K562 (cell line): Measurements from ENCODE around the gene FOXK2. TPM values are rescaled to one million over a fixed set of nuclear protein-coding genes. Genes with fewer than 3 reads are reported as not detected.
A peak's percentile ranks its signal among the peaks of the same experiment; 100 is the strongest.

Source experiments
- ATF1 ChIP-seq, 2 experiments: fragments of 450-650 bp in 1 of 2; IDR thresholded peaks; 2 replicates each; pipeline ENCODE4 v1.6.1; 2016; ENCODE audit warnings: missing compliant biosample characterization in 1 of 2, missing genetic modification characterization in 1 of 2
- GATAD2A ChIP-seq: fragments of 450-650 bp; IDR thresholded peaks from 2 replicates; pipeline ENCODE4 v1.6.1; 2017
- HEY1 ChIP-seq: fragments of 250-450 bp; sonication (Bioruptor Pico); IDR thresholded peaks from 2 replicates; pipeline ENCODE4 v1.5.0; 2020; ENCODE audit warnings: mild to moderate bottlenecking, moderate library complexity, borderline replicate concordance
- HMG20A ChIP-seq: fragments of 450-650 bp; formaldehyde crosslinking; conservative IDR thresholded peaks from 2 replicates; pipeline ENCODE4 v1.4.0; 2020; ENCODE audit warnings: mild to moderate bottlenecking, mixed read lengths
- HMGN3 ChIP-seq: IDR thresholded peaks from 2 replicates; pipeline ENCODE4 v1.6.1; 2011; ENCODE audit warnings: borderline replicate concordance, low read depth, mild to moderate bottlenecking, mixed read lengths, low read length; ENCODE audit not compliant: insufficient read length; ENCODE audit errors: extremely low read depth
- NFRKB ChIP-seq: fragments of 450-650 bp; IDR thresholded peaks from 2 replicates; pipeline ENCODE4 v1.6.1; 2016; ENCODE audit warnings: low read depth
- SIN3A ChIP-seq, 2 experiments: fragments of 150-350 bp in 1 of 2; IDR thresholded peaks; 2 replicates each; pipeline ENCODE4 v1.6.1; 2011 to 2016; ENCODE audit warnings: borderline replicate concordance in 2 of 2, low read depth in 2 of 2, low read length in 2 of 2, mild to moderate bottlenecking in 2 of 2, moderate library complexity in 2 of 2; ENCODE audit not compliant: control insufficient read depth in 1 of 2
- SMARCE1 ChIP-seq: fragments of 450-650 bp; IDR thresholded peaks from 2 replicates; pipeline ENCODE4 v1.7.1; 2016; ENCODE audit warnings: mild to moderate bottlenecking
- SREBF1 ChIP-seq: fragments of 150-350 bp; IDR thresholded peaks from 2 replicates; pipeline ENCODE4 v1.6.1; 2014; ENCODE audit warnings: antibody characterized with exemption, low read depth, low read length, borderline replicate concordance
- TBL1XR1 ChIP-seq, 2 experiments: IDR thresholded peaks; 2 replicates each; pipeline ENCODE4 v1.6.1; 2012; ENCODE audit warnings: improper control_type of control experiment in 2 of 2, low read length in 2 of 2, mild to moderate bottlenecking in 1 of 2
- TEAD1 ChIP-seq, 2 experiments: fragments of 450-650 bp in 1 of 2; sonication (generic) in 1 of 2; formaldehyde crosslinking; IDR thresholded peaks; 2 replicates each; pipeline versions ENCODE4 v1.4.0 to v1.8.0; 2020 to 2022; ENCODE audit warnings: mild to moderate bottlenecking in 2 of 2, missing genetic modification reagents in 1 of 2
- TSC22D4 ChIP-seq: fragments of 450-650 bp; IDR thresholded peaks from 2 replicates; pipeline ENCODE4 v1.6.1; 2016; ENCODE audit warnings: missing genetic modification characterization, missing biosample characterization, control low read depth
- ZKSCAN1 ChIP-seq: fragments of 150-350 bp; IDR thresholded peaks from 2 replicates; pipeline ENCODE4 v1.6.1; 2016; ENCODE audit warnings: low read depth, low read length
- ZNF133 ChIP-seq: fragments of 250-450 bp; sonication (Bioruptor Pico); IDR thresholded peaks from 2 replicates; pipeline ENCODE4 v1.4.0; 2020; ENCODE audit warnings: mild to moderate bottlenecking
- ZNF224 ChIP-seq: sonication (generic); formaldehyde crosslinking; IDR thresholded peaks from 2 replicates; pipeline ENCODE4 v1.8.0; 2022; ENCODE audit warnings: mild to moderate bottlenecking, missing genetic modification reagents
- ZNF695 ChIP-seq: fragments of 450-650 bp; formaldehyde crosslinking; IDR thresholded peaks from 2 replicates; pipeline ENCODE4 v1.4.0; 2020; ENCODE audit warnings: mild to moderate bottlenecking, moderate library complexity
- polyA plus RNA-seq, 8 experiments: library from polyadenylated mRNA; depleted of rRNA in 4 of 8; stranded (reverse) in 5 of 8; unstranded in 3 of 8; fragments of >200 nt; fragmentation: Nextera tagmentation in 2 of 8; fragmentation: Illumina TruSeq in 1 of 8; extraction: Ambion mirVana in 2 of 8; extraction: Trizol in 1 of 8; gene quantifications; 2 replicates each; pipeline versions ENCODE4 v1.2.1 to v1.2.3, GENCODE V29; 2011 to 2014; ENCODE audit warnings: inconsistent platforms in 1 of 8, missing spikeins in 1 of 8
- total RNA-seq, 7 experiments: library from RNA; depleted of rRNA in 6 of 7; stranded (reverse); fragments of >200 nt in 6 of 7; fragmentation: Illumina TruSeq in 2 of 7; extraction: Trizol in 2 of 7; gene quantifications; 2 replicates each; pipeline versions ENCODE4 v1.2.1 to v1.2.3, GENCODE V29; 2011 to 2021; ENCODE audit warnings: low replicate concordance in 1 of 7
- TF ChIP-seq, protein P1 (sequence below), 3 experiments: IDR thresholded peaks in 2 of 3; conservative IDR thresholded peaks in 1 of 3; 2 replicates each; pipeline ENCODE4 v1.5.1; 2011 to 2012; ENCODE audit warnings: low read length in 3 of 3, mild to moderate bottlenecking in 3 of 3, control low read depth in 2 of 3, improper control_type of control experiment in 1 of 3, inconsistent platforms in 1 of 3, low read depth in 1 of 3, mixed read lengths in 1 of 3, moderate library complexity in 1 of 3; ENCODE audit not compliant: insufficient read depth in 2 of 3
- TF ChIP-seq, protein P2 (sequence below): conservative IDR thresholded peaks from 2 replicates; pipeline ENCODE4 v1.6.1; 2011; ENCODE audit warnings: low read depth, mild to moderate bottlenecking, low read length; ENCODE audit not compliant: control insufficient read depth
- TF ChIP-seq, protein P3 (sequence below): sonication (generic); formaldehyde crosslinking; IDR thresholded peaks from 2 replicates; pipeline ENCODE4 v1.8.0; 2022; ENCODE audit warnings: mild to moderate bottlenecking, missing genetic modification reagents
- TF ChIP-seq, protein P4 (sequence below): fragments of 250-450 bp; sonication (Bioruptor Pico); IDR thresholded peaks from 2 replicates; pipeline ENCODE4 v1.4.0; 2020

Gene FOXK2
- total and polyA plus RNA-seq, 9 of the 15 experiments (the other 6 are each of a cell fraction or from before 2014, with no cell fraction given), result 3.0 to 86.0 (median 44.1) TPM

DNA sequence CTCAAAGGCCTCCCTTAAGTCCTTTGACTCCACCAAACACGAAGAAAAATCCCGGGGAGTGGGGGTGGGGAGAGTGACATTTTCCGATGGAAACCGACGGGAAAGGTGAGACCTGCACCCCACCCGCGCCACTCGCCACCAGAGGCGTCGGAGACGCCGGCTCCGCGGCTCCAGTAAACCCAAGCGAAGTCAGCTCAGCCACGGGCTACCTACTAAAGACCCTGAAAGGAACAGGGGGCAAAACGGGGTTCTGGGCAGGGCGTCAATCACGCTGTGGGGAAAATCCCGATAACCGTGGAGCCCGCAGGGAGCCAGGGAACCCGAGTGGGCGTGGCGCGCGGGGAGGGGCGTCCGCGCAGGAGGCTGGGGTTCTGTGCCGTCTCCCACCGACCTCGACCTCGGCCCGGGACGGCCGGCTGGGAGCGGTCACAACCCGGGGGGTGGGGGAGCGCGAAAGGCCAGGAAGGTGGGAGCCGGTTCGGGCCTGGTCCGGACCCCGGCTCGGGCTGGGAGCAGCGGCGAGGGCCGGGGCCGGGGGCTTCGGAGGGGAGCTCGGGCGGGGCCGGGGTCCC is 128.1 kb downstream of the FOXK2 start (continued):
- TF ChIP-seq, protein P1, sequence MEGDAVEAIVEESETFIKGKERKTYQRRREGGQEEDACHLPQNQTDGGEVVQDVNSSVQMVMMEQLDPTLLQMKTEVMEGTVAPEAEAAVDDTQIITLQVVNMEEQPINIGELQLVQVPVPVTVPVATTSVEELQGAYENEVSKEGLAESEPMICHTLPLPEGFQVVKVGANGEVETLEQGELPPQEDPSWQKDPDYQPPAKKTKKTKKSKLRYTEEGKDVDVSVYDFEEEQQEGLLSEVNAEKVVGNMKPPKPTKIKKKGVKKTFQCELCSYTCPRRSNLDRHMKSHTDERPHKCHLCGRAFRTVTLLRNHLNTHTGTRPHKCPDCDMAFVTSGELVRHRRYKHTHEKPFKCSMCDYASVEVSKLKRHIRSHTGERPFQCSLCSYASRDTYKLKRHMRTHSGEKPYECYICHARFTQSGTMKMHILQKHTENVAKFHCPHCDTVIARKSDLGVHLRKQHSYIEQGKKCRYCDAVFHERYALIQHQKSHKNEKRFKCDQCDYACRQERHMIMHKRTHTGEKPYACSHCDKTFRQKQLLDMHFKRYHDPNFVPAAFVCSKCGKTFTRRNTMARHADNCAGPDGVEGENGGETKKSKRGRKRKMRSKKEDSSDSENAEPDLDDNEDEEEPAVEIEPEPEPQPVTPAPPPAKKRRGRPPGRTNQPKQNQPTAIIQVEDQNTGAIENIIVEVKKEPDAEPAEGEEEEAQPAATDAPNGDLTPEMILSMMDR (IDR thresholded peaks at IDR 0.05 in 2 of 3, conservative IDR thresholded peaks at IDR 0.05 in 1 of 3; ENCODE audit: insufficient read depth in 2 of 3, low read depth in 1 of 3, low read length in 3 of 3), result peak in 2 of 3 experiments; percentile 11 to 30; a peak in 1 of 6 replicates
- TF ChIP-seq, protein P2, sequence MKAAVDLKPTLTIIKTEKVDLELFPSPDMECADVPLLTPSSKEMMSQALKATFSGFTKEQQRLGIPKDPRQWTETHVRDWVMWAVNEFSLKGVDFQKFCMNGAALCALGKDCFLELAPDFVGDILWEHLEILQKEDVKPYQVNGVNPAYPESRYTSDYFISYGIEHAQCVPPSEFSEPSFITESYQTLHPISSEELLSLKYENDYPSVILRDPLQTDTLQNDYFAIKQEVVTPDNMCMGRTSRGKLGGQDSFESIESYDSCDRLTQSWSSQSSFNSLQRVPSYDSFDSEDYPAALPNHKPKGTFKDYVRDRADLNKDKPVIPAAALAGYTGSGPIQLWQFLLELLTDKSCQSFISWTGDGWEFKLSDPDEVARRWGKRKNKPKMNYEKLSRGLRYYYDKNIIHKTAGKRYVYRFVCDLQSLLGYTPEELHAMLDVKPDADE, result no peak
- TF ChIP-seq, protein P3, sequence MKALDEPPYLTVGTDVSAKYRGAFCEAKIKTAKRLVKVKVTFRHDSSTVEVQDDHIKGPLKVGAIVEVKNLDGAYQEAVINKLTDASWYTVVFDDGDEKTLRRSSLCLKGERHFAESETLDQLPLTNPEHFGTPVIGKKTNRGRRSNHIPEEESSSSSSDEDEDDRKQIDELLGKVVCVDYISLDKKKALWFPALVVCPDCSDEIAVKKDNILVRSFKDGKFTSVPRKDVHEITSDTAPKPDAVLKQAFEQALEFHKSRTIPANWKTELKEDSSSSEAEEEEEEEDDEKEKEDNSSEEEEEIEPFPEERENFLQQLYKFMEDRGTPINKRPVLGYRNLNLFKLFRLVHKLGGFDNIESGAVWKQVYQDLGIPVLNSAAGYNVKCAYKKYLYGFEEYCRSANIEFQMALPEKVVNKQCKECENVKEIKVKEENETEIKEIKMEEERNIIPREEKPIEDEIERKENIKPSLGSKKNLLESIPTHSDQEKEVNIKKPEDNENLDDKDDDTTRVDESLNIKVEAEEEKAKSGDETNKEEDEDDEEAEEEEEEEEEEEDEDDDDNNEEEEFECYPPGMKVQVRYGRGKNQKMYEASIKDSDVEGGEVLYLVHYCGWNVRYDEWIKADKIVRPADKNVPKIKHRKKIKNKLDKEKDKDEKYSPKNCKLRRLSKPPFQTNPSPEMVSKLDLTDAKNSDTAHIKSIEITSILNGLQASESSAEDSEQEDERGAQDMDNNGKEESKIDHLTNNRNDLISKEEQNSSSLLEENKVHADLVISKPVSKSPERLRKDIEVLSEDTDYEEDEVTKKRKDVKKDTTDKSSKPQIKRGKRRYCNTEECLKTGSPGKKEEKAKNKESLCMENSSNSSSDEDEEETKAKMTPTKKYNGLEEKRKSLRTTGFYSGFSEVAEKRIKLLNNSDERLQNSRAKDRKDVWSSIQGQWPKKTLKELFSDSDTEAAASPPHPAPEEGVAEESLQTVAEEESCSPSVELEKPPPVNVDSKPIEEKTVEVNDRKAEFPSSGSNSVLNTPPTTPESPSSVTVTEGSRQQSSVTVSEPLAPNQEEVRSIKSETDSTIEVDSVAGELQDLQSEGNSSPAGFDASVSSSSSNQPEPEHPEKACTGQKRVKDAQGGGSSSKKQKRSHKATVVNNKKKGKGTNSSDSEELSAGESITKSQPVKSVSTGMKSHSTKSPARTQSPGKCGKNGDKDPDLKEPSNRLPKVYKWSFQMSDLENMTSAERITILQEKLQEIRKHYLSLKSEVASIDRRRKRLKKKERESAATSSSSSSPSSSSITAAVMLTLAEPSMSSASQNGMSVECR (CRISPR knock-in tag), result peak; percentile 46; the same call in 1 of the 2 replicates
- TF ChIP-seq NFRKB, result no peak
- TF ChIP-seq ZNF695 (CRISPR knock-in tag), result no peak
- TF ChIP-seq SMARCE1, result no peak
- TF ChIP-seq TSC22D4 (tag), result no peak
- TF ChIP-seq HMG20A, result no peak
- no peak for TF ChIP-seq HEY1 (CRISPR knock-in tag)
- TF ChIP-seq, protein P4, sequence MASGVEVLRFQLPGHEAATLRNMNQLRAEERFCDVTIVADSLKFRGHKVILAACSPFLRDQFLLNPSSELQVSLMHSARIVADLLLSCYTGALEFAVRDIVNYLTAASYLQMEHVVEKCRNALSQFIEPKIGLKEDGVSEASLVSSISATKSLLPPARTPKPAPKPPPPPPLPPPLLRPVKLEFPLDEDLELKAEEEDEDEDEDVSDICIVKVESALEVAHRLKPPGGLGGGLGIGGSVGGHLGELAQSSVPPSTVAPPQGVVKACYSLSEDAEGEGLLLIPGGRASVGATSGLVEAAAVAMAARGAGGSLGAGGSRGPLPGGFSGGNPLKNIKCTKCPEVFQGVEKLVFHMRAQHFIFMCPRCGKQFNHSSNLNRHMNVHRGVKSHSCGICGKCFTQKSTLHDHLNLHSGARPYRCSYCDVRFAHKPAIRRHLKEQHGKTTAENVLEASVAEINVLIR (CRISPR knock-in tag), result no peak
- no peak for TF ChIP-seq ATF1 (CRISPR knock-in tag; IDR thresholded peaks at IDR 0.05)
- no peak for TF ChIP-seq ATF1 (tag; IDR thresholded peaks at IDR 0.05)
- TF ChIP-seq SREBF1, result no peak
- no peak for TF ChIP-seq ZKSCAN1
- TF ChIP-seq TBL1XR1 (IDR thresholded peaks at IDR 0.05; ENCODE audit: low read length in 2 of 2), result no peak
- TF ChIP-seq ZNF224 (CRISPR knock-in tag), result no peak
- TF ChIP-seq SIN3A (IDR thresholded peaks at IDR 0.05; ENCODE audit: borderline replicate concordance in 2 of 2, control insufficient read depth in 1 of 2, low read depth in 2 of 2, low read length in 2 of 2), result peak; percentile 42 to 64; a peak in 2 of 4 replicates
- TF ChIP-seq TEAD1 (CRISPR knock-in tag; IDR thresholded peaks at IDR 0.05), result no peak
- no peak for TF ChIP-seq ZNF133
- 0 out of 2 replicates have a peak, but pooled peaks have one; percentile 42 for TF ChIP-seq GATAD2A
- TF ChIP-seq HMGN3, result no peak
